C4-2B (cell line): ENCODE results near the gene SLC2A5.

ENCODE experiments used
- CTCF ChIP-seq: fragments of 450-650 bp; conservative IDR thresholded peaks from 2 replicates; pipeline ENCODE4 v1.5.1; 2017; ENCODE audit warnings: mild to moderate bottlenecking
- ZFX ChIP-seq: fragments of 450-650 bp; IDR thresholded peaks from 2 replicates; pipeline ENCODE4 v1.6.1; 2017

- TF ChIP-seq CTCF (no peak), ZFX (no peak)
Observed at GRCh38 chr1:9038338-9038650, 31.1 kb downstream of the SLC2A5 start.
